Measurements from ENCODE around the gene EME2.
"Not testable (repeated sequence)": the region's sequence is repeated elsewhere in the genome, so short reads cannot be mapped to it uniquely, and the experiment has no call there.

Gene EME2, protein sequence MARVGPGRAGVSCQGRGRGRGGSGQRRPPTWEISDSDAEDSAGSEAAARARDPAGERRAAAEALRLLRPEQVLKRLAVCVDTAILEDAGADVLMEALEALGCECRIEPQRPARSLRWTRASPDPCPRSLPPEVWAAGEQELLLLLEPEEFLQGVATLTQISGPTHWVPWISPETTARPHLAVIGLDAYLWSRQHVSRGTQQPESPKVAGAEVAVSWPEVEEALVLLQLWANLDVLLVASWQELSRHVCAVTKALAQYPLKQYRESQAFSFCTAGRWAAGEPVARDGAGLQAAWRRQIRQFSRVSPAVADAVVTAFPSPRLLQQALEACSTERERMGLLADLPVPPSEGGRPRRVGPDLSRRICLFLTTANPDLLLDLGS

DNA sequence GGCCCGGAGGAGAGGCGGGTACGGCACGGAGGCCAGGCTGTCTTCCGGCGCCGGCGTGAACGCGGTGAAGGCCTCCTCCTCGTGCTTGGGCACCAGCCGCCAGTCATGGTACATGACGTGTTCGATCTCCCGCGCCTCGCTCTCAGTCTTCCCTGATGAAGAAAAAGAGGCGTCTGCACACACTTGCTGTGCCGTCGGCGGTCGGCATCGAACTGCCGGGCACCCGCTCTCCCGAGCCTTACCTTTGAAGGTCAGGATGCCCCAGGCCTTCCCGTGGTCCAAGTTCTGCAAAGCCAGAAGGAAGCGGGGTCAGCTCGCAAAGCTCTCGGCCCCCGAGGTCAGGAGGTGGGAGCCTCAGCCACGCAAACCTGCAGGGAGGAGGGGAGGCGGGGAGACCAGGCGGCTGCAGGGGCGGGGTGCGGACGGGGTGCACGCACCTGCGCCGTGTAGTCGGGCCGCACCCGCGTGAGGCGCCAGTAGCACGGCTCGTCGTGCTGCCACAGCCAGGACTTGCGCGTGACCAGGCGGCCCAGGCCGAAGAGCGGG, at the start of gene EME2:
TSS of gene EME2 (plus strand) at position 449 of the 546 bp plus-strand sequence. CDS start 418 bp downstream, outside the sequence.
- DNase-seq (ENCODE audit: low read depth in 2 of 2) = no peak

DNA sequence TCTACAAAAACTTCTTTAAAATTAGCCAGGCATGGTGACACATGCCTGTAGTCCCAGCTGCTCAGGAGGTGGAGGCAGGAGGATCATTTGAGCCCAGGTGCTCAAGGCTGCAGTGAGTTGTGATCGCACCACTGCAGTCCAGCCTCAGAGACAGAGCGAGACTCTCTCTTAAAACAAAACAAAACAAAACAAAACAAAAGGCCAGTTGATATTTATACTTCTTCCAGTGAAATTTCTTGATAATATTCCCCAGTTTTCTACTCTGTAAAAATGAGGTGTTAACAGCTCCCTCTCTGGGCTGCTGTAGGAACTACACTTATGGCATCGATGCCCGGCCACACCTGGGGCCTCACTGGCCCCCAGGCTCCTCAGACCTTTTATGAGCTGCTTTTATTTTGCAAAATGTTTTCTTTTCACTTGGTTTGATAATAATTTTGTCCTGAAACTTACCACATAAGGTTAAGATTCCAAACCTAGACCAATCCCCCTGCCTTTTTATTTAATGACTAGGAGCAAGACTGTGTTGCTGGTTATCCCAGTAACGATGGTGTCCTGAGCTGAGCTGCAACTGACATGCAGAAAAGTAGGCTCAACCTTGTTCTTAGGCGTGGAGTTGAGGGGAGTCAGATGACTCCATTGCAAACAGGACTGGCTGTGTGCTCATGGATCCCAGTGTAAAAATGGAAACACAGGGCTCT, 49.0 kb upstream of the EME2 start:
- DNase-seq (ENCODE audit: low read depth in 2 of 2) = no peak

DNA sequence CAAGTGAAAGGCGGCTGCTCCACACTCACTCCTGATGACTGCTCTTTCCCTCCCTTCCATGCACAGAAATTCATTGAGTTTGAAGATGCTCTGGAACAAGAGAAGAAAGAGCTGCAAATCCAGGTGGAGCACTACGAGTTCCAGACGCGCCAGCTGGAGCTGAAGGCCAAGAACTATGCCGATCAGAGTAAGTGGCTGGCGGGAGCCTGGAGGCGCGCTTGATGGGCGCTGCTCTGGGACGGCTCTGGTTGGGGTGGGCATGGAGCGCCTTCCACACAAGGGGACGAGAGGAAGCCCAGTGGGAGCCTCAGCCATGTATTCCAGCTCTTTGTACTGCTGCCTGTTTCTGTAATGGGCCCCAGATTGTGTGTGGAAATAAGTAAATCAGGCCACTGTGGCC, 48.1 kb upstream of the EME2 start:
- DNase-seq (ENCODE audit: low read depth in 2 of 2) = no peak

DNA sequence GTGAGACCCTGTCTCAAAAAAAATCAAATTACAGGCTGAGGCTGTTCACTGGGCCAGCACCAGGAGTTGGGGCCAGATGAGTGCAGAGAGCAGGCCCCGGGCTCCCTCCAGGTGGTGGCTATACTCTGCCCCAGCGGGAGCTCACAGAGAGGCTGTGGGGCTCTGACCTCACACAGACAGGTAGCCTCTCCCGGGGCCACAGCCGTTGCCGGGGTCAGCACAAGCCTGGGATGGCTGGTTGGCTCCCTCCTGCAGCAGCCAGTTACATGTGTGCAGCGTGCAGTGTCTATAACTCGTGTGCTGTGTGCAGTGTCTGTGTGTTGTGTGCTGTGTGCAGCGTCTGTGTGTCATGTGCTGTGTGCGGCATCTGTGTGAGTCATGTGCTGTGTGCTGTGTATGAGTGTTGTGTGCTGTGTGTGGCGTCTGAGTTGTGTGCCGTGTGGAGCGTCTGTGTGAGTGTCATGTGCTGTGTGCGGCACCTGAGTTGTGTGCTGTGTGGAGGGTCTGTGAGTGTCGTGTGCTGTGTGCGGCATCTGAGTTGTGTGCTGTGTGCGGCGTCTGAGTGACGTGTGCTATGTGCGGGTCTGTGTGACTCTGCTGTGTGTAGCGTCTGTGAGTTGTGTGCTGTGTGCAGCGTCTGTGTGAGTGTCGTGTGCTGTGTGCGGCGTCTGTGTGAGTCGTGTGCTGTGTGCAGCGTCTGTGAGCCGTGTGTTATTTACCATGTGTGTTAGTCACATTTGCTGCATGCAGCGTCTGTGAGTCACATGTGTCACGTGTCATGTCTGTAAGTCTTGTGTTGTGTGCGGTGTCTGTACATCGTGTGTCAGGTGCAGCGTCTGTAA, 45.7 kb upstream of the EME2 start:
- DNase-seq (ENCODE audit: low read depth in 2 of 2) = no peak

DNA sequence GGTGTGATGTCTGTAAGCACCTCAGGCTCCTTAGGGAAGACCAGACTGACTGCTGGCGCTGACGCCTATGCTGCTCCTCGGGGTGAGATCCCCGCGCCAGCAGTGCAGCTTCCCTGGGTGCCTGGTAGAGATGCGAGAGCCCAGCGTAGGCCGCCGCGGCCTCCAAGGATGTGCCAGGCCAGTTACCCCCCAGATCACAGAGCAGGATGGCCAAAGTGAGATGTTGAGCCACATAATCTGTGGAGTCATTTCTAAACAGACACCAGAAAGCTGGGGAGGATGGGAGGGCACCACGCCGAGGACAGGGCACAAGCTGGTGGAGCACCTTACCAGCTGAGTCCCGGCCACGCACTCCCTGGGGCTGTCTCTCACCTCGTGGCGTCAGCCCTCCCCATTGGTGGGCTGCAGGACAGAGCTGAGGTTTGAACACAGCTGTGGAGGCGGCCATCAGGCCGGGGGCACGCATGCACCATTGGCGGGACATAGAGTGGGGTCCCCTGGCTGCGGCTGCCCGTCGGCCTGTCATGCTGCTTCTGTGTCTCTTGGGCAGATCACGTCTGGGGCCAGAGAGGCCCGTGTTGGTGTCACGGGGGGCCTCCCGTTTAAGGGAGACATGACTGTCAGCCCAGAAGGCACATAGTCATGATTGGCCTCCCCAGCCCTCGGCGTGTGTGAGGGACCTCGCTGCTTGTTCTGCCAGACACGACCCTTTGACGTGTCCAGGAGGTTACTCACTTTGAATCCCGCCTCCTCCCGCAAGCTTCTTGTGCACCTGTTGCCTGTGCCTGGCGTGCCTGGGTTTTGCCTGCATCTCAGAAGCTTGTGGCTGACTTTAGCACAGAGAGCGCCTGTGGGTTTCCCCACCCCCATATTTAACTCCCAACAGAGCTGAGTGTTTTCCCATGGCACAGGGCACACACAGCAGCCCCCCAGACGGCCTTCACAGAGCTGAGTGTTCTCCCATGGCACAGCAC, 44.7 kb upstream of the EME2 start:
- DNase-seq (ENCODE audit: low read depth in 2 of 2) = no peak

DNA sequence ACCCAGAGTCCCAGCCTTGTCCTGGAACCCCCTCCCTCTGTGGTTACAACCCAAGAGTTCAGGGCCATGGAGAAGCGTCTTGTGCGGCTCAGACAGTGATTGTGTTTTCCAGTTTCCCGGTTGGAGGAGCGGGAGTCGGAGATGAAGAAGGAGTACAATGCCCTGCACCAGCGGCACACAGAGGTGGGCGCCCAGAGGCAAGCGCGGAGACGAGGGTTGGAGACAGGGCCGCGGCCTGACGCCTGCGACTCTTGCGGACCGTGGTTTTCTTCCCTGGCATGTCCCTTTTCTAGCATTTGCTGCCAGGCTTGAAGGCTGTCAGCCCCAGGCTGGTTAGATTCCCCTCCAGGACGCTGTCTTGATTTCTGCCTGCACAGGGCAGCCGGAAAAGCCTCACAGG, 43.6 kb upstream of the EME2 start:
- DNase-seq (ENCODE audit: low read depth in 2 of 2) = no peak

DNA sequence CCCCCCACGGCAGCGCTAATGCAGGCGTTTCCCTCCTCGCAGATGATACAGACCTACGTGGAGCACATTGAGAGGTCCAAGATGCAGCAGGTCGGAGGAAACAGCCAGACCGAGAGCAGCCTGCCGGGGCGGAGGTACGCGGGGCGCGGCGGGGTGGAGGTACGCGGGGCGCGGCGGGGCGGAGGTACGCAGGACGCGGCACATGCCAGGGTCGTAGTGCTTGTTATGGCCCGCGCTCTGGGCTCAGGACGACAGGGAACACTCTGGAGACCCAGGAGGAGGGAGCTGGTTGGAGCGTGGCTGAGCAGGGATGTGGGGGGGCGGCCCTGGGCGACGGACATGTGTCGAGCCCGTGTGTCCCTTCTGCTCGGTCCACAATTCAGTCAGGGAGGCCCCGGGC, 43.2 kb upstream of the EME2 start:
- no peak for DNase-seq (ENCODE audit: low read depth in 2 of 2)

DNA sequence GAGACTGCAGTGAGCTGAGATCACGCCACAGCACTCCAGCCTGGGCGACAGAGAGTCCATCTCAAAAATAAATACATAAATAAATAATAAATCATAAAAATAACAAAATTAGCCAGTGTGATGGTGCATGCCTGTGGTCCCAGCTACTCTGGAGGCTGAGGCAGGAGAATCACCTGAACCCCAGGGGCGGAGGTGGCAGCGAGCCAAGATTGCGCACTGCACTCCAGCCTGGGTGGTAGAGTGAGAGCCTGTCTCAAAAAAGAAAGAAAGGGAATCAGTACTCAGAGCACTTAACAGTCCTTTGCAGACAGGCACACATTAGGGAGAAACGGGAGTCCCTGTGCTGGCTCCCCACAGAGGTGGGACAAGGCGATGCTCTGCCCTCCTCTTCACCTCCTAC, 41.5 kb upstream of the EME2 start:
- DNase-seq (ENCODE audit: low read depth in 2 of 2) = no peak

DNA sequence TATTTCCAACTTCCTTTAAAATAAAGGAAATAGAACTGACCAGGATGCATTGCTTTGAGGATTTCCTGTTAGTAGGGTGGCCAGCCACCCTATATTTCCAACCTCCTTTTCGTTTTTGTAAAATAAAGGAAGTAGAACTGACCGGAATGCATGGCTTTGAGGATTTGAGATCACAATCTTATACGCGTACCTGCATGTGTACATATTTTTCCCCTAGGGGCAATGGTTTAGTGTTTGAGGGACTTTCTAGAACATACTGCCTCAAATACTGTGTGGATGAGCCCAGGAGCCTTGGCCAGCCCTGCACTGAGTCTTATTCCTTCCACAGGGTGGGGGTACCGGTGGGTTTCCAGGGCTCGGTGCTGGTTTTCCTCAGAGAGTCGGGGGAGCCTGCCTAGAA, 41.0 kb upstream of the EME2 start:
- DNase-seq (ENCODE audit: low read depth in 2 of 2) = no peak

DNA sequence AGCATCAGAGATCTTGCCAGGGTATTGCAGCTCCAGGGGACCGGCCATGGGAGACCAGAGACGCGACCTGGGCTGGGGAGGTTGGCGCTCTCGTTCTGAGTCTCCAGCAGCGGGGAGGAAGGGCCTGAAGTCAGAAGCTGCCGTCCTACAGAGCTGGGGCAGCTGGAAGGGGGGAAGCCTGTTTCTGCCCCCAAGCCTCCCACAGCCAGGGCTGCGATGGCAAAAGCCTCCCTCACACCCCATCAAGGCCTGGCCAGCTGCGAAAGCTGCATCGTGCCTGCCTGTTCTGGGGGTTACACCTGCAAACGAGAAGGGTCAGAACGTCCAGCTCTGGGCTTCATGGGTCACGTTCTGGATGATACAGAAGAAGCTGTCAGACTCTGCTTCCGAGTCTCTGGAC, 40.5 kb upstream of the EME2 start:
- DNase-seq (ENCODE audit: low read depth in 2 of 2) = no peak

DNA sequence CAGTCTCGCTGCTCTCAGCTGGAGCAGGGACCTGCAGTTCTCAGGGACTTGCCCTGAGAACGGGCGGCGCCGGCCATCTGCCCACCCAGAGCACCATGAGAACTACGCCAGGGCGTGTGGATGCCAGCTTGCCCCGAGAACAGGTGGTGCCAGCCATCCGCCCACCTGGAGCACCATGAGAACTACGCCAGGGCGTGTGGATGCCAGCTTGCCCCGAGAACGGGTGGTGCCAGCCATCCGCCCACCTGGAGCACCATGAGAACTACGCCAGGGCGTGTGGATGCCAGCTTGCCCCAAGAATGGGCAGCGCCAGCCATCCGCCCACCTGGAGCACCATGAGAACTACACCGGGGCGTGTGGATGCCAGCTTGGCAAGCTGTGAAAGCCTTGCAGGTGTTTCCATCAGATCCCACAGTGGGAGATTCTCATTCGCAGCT, 40.0 kb upstream of the EME2 start:
- not testable (repeated sequence) for DNase-seq (ENCODE audit: low read depth in 2 of 2)

DNA sequence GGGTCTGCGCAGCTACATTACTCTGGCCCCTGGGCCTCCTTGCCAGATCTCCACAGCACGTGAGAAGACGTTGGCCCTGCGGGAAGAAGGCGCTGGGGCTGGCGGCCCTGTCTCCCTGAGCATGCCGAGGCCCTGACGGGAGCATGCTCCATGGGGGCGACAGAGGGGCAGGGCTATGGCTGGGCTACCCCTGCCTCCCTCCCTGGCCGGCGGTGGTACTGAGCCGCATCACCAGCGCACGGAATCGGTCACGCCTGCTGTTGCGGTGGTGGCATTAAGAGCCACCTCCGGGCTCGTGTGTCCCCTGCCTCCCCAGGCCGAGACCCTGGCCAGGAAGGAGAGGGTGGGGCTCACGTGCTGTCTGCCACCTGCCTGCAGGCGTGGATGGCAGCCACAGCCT, 38.5 kb upstream of the EME2 start:
- DNase-seq (ENCODE audit: low read depth in 2 of 2) = no peak

DNA sequence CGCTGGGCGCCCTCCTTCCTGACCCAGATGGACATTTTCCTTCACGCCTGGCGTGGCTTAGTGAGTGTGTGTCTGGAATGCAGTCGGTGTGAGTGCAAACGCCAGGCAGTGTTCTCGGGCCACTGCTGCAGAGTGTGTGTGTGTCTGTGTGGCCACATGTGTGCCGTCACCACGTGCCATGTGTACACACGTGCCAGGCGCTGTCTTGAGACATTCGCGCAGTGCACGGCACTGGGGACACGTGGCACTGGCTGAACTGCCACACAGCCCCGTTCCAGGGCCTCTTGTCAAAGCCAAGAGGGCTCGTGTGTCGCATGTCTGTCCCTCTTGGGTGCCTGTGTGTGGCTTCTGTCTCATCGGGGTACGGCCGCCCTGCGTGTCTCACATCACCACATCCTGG, 37.8 kb upstream of the EME2 start:
- no peak for DNase-seq (ENCODE audit: low read depth in 2 of 2)

DNA sequence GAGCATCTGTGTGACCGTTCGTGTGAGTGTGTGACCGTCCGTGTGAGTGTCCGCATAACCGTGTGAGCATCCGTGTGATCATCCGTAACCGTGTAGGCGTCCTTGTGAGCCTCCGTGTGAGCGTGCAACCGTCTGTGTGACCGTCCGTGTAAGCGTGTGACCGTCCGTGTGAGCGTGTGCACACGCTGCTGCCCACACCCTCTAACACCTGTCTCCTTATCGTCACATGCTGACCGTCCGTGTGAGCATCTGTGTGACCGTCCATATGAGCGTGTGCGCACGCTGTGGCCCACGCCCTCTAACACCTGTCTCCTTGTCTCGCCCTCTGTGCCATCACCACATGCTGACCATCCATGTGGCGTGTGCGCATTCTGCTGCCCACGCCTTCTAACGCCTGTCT, 32.4 kb upstream of the EME2 start:
- no peak for DNase-seq (ENCODE audit: low read depth in 2 of 2)

DNA sequence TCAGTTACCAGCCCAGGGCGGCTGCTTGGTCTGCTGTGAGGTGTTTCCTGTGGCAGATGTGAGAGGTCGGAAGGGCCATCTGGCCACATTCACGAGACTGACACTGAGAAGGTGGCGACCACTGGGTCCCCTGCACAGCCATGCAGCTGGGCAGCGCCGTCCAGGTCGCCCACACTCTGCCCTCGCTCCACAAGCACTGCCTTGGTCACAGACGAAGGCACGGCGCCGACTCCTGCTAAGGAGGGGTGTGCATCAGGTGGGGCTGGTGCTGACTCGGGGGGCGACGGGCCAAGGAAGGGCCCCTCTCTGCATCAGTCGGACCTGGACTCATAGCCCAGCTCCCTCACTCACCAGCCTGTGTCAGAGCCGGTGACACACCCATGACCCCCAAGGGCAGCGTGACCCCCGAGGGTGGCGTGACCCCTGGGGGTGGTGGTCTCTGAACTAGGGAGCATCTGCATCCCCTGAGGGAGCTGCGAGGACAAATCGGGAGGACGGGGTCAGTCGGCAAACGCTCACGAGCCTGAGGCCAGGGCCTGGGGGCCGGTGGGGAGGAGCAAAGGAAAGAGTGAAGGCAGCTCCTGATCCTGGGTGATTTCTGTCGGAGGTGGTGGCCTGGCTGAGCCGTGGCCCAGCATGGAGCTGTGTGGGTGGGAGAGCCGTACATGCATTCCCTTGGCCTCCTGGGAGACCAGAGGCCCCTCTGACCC, 31.7 kb upstream of the EME2 start:
- DNase-seq (ENCODE audit: low read depth in 2 of 2) = no peak

DNA sequence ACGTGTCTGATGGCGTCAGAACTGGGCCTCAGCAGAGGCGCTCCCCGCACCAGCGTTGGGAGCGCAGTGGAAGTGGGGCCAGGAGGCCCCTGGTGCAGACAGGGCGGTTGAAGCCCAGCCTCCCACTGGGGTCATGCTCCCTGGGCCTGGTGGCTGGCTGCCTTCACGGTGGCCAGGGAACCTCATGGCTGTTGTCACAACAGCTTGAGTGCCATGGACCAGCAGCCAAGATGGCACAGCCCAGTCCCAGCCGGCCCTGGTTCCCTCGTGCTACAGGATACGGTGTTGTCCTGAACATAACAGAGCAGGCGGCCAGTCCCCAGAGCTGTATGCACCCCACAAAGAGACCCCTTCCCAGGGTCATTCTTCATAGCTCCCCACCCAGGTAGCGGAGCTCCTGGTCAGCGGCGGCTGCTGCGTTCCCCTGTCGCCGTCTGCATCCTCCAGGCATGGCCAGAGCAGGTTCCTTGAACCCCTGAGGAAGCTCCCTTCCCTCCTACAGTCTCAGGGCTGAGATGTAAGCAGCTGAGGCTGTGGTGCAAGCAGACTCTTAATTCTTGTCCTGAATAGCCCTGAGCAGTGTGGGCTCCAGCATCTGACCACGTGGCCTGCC, 31.0 kb upstream of the EME2 start:
- no peak for DNase-seq (ENCODE audit: low read depth in 2 of 2)

DNA sequence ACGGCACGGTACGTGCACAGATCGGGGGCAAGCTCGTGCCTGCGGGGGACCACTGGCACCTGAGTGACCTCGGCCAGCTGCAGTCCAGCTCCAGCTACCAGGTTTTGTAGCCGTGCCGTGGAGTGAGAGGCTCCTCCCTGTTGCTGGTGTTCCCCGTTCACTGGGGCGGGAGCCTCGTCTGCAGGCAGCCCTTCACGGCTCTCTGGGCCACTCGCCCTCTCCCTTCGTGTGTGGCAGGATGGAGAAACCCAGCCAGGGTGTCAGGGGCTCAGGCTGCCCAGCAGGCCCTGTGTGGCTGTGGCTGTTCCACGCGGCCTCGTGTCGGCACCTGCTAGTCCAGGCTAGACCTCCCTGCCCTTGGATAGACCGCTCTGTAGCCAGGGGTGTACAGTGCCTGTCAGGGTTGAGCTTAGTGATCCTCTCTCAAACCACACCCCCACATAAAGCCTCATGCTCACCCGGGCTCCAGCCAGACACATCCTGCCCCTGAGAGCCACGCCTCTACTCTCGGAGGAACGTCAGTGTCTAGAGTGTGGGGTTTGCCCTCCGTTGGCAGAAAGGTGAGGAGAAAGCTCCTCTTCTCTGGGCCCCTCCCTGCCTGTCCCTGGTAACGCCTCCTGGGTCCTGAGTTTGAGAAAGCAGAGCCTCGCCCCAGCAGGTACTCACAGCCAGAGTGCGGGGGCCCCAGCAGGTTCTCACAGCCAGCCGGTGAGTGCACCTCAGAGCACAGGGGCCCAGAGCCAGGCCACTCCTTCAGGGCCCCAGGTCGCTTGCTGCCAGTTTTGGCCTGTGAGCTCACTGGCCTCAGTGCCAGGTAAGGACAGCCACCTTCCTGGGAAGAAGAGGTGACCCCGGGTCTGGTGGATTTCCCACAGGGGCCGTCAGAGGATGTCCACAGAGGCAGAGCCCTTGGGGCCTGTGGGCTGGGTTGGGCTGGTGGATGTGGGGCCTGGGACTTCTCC, 29.0 kb upstream of the EME2 start:
- DNase-seq (ENCODE audit: low read depth in 2 of 2) = no peak

DNA sequence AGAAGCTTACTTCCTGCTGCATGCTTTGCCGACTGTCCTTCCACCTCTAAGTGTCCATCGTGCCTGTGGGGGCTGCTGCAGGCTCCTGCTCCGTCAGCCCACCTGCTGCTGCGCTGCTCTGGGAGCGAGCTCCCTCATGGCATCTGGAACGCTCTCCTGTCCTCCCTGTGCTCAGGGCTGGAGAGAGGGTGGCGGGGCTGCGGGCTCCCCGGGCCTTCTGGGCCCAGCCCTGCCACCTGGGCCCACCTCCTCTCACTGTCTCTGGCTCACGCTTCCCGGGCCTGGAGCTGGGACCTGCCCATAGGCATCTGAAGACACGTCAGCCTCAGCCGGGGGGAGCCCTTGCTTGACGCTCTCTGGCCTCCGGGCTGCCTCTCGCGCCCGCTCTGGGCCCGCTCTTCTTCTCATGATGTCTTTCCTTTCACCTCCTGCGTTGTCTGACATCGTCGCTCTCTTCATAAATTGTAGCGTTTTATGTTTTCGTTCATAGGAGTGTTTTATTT, 28.2 kb upstream of the EME2 start:
- no peak for DNase-seq (ENCODE audit: low read depth in 2 of 2)
